Measurements from ENCODE around the gene RASGEF1B. TPM values are rescaled to one million over a fixed set of nuclear protein-coding genes. Genes with fewer than 3 reads are reported as not detected.

The RASGEF1B gene
- total RNA-seq, 4 donors from 2014 or later: 0.77 to 25.9 (median 12.2) TPM

DNA sequence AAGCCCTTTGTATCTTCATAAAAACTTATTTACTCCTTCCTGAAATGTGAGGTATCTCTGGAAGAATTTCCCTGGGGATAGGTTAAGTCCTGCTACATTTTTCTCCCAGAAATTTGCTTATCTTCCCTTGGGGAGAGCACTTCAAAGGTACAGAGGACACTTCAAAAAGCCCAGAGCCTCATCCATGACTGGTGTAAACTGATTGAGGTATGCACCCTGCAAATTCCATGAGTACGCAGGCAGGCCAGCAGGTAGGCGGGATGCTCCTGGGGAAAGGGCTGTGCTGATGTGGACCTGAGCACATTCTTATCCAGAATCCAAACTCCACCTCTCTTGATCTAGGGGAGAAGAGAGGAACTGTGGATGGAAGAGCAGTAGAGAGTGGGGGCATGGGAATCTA lies 26.3 kb upstream of the RASGEF1B start:
- no peaks in the 10 kb centered on the region for H3K36me3 ChIP-seq
- H3K4me1 ChIP-seq: no peaks in the 10 kb centered on the region
- H3K27ac ChIP-seq: no peak overlapping the region
- no peaks in the 10 kb centered on the region for H3K27me3 ChIP-seq
- H3K9me3 ChIP-seq: no peaks in the 10 kb centered on the region
- TF ChIP-seq, protein P1, sequence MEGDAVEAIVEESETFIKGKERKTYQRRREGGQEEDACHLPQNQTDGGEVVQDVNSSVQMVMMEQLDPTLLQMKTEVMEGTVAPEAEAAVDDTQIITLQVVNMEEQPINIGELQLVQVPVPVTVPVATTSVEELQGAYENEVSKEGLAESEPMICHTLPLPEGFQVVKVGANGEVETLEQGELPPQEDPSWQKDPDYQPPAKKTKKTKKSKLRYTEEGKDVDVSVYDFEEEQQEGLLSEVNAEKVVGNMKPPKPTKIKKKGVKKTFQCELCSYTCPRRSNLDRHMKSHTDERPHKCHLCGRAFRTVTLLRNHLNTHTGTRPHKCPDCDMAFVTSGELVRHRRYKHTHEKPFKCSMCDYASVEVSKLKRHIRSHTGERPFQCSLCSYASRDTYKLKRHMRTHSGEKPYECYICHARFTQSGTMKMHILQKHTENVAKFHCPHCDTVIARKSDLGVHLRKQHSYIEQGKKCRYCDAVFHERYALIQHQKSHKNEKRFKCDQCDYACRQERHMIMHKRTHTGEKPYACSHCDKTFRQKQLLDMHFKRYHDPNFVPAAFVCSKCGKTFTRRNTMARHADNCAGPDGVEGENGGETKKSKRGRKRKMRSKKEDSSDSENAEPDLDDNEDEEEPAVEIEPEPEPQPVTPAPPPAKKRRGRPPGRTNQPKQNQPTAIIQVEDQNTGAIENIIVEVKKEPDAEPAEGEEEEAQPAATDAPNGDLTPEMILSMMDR (IDR thresholded peaks at IDR 0.05): no peak
- TF ChIP-seq POLR2A (IDR thresholded peaks at IDR 0.05): no peak
- no peak overlapping the region for H3K4me3 ChIP-seq
- no peak for DNase-seq
- intact Hi-C loops (cut with DNase I; ENCODE audit: low total_unique reads): no loop called here

GRCh38 chr4:81495345-81495744 lies 23.6 kb upstream of the RASGEF1B start:
- intact Hi-C loops (cut with DNase I; ENCODE audit: low total_unique reads): no loop called here
- no peak for DNase-seq
- no peak overlapping the region for H3K27ac ChIP-seq
- H3K27me3 ChIP-seq: no peaks in the 10 kb centered on the region
- no peak for TF ChIP-seq POLR2A (IDR thresholded peaks at IDR 0.05)
- TF ChIP-seq, protein P1 (IDR thresholded peaks at IDR 0.05): no peak
- no peak overlapping the region for H3K4me3 ChIP-seq
- H3K4me1 ChIP-seq: no peaks in the 10 kb centered on the region
- no peaks in the 10 kb centered on the region for H3K36me3 ChIP-seq
- no peaks in the 10 kb centered on the region for H3K9me3 ChIP-seq

DNA sequence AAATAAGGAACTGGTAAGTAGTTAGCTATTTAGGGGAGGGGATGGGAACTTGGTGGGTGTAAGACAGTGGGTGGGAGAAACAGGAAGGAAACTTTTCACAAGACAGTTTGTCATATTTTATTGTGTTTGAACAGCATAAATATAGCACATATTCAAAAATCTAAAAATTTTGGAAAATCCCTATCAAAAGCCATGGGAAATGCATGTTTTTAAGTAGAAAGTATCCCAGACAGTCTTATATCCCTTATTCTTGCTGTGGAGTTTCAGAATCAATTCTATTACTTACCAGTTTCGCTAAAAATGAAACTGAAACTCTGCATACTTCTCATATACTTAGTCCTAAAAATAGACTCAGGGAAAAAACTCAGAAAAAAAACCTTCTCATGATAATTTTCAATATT lies 22.3 kb upstream of the RASGEF1B start:
- intact Hi-C loops (cut with DNase I; ENCODE audit: low total_unique reads): no loop called here
- no peak for TF ChIP-seq POLR2A (IDR thresholded peaks at IDR 0.05)
- TF ChIP-seq, protein P1 (IDR thresholded peaks at IDR 0.05): no peak
- H3K27ac ChIP-seq: peak overlapping the region; percentile 24 to 25

GRCh38 chr4:81492606-81493230 lies 21.0 kb upstream of the RASGEF1B start:
- no peak for TF ChIP-seq POLR2A (IDR thresholded peaks at IDR 0.05)
- TF ChIP-seq, protein P1 (IDR thresholded peaks at IDR 0.05): no peak
- H3K27ac ChIP-seq: no peak overlapping the region
- no peak overlapping the region for H3K4me3 ChIP-seq
- no peaks in the 10 kb centered on the region for H3K36me3 ChIP-seq
- H3K9me3 ChIP-seq: no peaks in the 10 kb centered on the region
- no peaks in the 10 kb centered on the region for H3K27me3 ChIP-seq
- intact Hi-C loops (cut with DNase I; ENCODE audit: low total_unique reads): no loop called here
- DNase-seq: no peak
- H3K4me1 ChIP-seq: no peaks in the 10 kb centered on the region

More for the DNA sequence above, 22.3 kb upstream of the RASGEF1B start:
- no peak overlapping the region for H3K4me3 ChIP-seq
- no peak for DNase-seq
- H3K27me3 ChIP-seq: no peaks in the 10 kb centered on the region
- H3K9me3 ChIP-seq: no peaks in the 10 kb centered on the region
- H3K4me1 ChIP-seq: no peaks in the 10 kb centered on the region
- H3K36me3 ChIP-seq: no peaks in the 10 kb centered on the region

DNA sequence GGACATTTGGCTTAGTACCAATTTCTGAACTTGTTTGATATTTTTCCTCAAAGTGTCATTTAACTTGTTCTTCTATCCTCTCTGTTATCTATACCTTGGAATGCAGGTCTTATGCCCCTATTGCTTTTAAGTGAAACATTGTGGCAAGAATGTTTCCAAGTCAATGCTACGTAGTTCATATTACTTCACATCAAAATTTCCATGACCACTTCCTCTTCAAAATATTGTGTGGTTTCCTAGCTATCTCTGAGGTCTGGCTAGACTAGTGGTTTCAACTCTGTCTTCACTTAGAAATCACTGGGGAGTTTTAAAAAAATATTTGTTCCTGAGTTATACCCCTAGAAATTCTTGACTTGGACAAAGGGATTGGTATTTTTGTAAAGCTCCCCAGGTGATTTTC lies 20.2 kb upstream of the RASGEF1B start:
- Histone ChIP-seq H3K27ac (no peak overlapping the region), H3K9me3 (no peaks in the 10 kb centered on the region), H3K4me3 (no peak overlapping the region), H3K27me3 (no peaks in the 10 kb centered on the region), H3K4me1 (no peaks in the 10 kb centered on the region), H3K36me3 (no peaks in the 10 kb centered on the region)
- TF ChIP-seq POLR2A (IDR thresholded peaks at IDR 0.05): no peak
- TF ChIP-seq, protein P1 (IDR thresholded peaks at IDR 0.05): no peak
- intact Hi-C loops (cut with DNase I; ENCODE audit: low total_unique reads): no loop called here
- no peak for DNase-seq

All from uterus (tissue), 4 donors.